ENCODE results near the gene SDK2.
"Not testable (repeated sequence)": the region's sequence is repeated elsewhere in the genome, so short reads cannot be mapped to it uniquely, and the experiment has no call there.

The SDK2 gene

GRCh38 chr17:73311781-73312641 lies 332.2 kb downstream of the SDK2 start, which contains the start of gene CDC42EP4:
CDC42EP4 (minus strand) TSS chr17:73312001; CDS start chr17:73286500, 25,501 bp downstream.
- peak; percentile 91 for DNase-seq

GRCh38 chr17:73311428-73311780 lies 332.8 kb downstream of the SDK2 start:
- no peak for DNase-seq

GRCh38 chr17:73309727-73310596 lies 334.3 kb downstream of the SDK2 start:
- no peak for DNase-seq

- DNase-seq: not testable (repeated sequence)
Observed at GRCh38 chr17:73308959-73309358, 335.3 kb downstream of the SDK2 start.

GRCh38 chr17:73308017-73308823 lies 336.0 kb downstream of the SDK2 start:
- no peak for DNase-seq

GRCh38 chr17:73307130-73307529 lies 337.1 kb downstream of the SDK2 start:
- DNase-seq: no peak

DNA sequence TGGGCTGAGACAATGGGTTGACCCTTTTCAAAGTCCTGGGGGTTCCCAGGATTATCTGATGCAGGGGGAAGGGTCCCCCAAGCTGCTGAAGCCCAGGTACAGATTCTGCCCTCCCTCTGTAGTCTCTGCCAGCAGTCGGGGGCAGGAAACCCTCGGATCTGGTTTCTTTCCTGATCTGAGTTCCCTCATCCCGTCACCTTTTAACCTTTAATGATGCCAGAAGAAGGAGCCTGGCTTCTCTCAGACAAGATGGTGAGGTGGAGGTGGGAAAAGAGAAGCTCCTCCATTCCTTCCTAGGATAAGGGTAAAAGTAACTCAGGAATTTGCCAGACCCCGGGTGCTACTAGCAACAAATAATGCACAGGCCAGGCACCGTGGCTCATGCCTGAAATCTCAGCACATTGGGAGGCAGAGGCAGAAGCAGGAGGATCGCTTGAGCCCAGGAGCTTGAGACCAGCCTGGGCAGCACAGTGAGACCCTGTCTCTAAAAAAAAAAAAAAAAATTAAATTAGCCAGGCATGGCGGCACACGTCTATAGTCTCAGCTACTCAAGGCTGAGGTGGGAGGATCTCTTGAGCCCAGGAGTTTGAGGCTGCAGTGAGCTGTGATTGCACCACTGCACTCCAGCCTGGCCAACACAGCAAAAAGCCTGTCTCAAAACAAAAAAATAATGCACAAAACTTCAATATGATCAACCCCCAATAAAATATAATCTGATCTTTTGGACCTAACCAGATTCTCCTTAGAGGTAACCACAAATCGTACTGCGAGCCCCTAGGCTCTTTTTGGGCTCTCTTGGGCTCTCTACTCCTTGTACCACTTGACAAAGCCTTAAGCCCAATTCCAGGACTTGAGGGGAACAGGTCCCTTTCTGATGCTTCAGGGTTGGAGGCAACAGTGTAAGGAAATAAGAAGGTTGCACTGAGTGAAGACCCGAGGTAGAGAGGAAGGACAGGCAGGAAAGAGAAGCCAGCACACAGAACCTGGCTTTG lies 338.1 kb downstream of the SDK2 start:
- DNase-seq: no peak

- DNase-seq: no peak
Observed at GRCh38 chr17:73304971-73305812, 339.1 kb downstream of the SDK2 start.

DNA sequence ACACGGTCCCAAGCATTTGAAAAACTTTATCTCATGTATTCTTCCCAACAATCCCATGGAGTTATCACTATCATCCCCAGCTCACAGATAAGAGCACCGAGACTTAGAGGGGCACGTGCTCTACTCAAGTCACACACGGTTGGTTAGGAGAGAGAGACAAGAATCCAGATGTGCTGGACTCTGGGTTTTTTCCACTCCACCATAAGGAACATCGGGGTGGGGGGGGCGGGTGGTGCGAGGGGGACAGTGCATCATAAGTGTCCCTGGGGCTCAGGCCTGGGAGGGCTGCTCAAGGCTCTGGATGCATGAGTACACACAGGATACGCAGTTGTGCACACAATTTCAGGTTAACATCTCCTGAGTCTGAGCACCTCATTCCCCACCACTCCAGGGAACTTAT lies 339.8 kb downstream of the SDK2 start:
- DNase-seq: no peak

DNA sequence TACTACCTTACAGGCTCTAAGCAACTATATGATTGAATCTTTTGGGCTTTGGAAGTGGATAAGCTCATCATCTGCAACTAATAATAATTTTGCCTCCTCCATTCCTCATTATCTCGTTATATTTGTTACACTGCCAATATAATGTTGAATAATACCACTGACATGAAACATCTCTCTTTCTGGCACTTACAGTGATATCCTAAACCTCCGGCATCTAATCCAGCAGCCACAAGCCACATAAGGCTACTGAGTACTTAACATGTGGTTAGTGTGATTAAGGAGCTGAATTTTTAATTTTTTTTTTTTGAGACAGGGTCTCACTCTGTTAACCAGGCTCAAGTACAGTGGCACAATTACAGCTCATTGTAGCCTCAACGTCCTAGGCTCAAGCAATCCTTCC lies 342.1 kb downstream of the SDK2 start:
- no peak for DNase-seq

DNA sequence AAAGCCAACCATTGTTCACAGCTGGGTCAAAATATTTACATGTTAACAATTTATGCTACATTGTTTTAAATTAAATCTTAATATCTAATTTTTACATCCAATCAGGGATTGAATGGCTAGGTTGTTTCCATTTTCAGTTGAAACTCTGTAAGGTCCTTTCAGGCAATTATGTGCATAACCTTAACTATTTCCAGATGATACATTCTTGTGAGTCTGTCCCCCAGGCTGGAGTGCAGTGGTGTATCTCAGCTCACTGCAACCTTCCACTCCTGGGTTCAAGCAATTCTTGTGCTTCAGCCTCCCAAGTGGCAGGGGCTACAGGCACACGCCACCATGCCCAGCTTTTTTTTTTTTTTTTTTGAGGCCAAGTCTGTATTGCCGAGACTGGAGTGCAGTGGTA lies 342.9 kb downstream of the SDK2 start:
- DNase-seq: no peak

- DNase-seq: no peak
Observed at GRCh38 chr17:73300392-73300791, 343.9 kb downstream of the SDK2 start.

GRCh38 chr17:73297934-73298861 lies 346.0 kb downstream of the SDK2 start:
- DNase-seq: no peak

GRCh38 chr17:73293480-73293911 lies 350.7 kb downstream of the SDK2 start:
- no peak for DNase-seq

DNA sequence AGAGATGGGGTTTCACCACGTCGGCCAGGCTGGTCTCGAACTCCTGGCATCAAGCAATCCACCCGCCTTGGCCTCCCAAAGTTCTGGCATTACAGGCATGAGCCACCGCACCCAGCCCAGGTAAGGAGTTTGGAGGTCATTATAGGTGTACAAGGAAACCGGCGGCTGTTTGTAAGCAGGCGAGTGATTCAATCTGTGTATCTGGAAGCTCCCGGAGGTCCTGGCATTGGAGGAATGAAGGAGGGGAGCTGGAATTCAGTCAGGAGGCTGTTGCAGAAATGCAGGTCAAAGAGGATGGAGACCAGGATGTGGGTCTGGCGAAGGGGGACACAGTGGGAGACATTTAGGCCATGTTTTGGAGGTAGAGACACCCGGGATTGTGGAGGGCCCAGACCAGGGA lies 351.2 kb downstream of the SDK2 start:
- DNase-seq: no peak

GRCh38 chr17:73292031-73292531 lies 352.2 kb downstream of the SDK2 start:
- DNase-seq: no peak

DNA sequence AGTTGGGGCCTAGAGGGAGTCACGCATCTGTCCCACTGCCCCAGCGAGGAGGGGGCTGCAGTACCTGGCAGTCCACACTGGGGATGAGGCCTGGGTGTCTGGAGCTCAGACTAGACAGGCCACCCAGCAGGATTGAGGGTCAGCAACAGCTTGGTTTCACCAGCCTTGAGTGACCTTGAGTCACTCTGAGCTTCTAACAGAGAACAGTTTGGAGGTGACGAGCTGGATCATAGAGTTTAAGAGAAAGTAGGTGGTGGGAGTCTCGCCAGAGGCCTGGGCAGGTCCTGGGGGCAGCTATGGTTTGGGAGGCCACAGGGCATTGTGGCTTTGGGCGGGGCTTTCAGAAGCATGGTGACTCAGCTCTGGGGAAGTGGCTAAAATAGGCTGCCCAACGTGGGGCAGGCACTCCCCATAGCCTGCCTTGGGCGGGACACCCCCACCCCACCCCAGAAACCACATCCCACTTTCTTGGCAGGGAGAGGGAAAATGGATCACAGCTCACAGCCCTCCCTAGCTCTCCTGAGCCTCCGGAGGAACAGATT lies 352.9 kb downstream of the SDK2 start:
- DNase-seq: peak; percentile 28

GRCh38 chr17:73290399-73291259 lies 353.6 kb downstream of the SDK2 start:
- no peak for DNase-seq

All from activated CD4-positive, alpha-beta T cell treated with anti-CD3 and anti-CD28 coated beads, Interleukin-2, Interleukin-6, amounts not matched to agents 100 ng/mL and 50 ng/mL, durations not matched to agents 16 hours and 8 hours (primary cell).